Endothelial cell of umbilical vein (primary cell): ENCODE data around the gene ACO2.

Source experiments
- EZH2 ChIP-seq: IDR thresholded peaks from 2 replicates; pipeline ENCODE4 v1.6.1; 2012; ENCODE audit warnings: borderline replicate concordance, low read depth, mild to moderate bottlenecking, moderate library complexity, low read length, inconsistent platforms; ENCODE audit not compliant: severe bottlenecking
- FOS ChIP-seq: IDR thresholded peaks from 2 replicates; pipeline ENCODE4 v1.6.1; 2011; ENCODE audit warnings: mild to moderate bottlenecking, low read length, moderate library complexity, borderline replicate concordance; ENCODE audit not compliant: insufficient read depth
- JUN ChIP-seq: IDR thresholded peaks from 2 replicates; pipeline ENCODE4 v1.6.1; 2011; ENCODE audit warnings: borderline replicate concordance, low read depth; ENCODE audit not compliant: insufficient read length, insufficient read depth
- MYC ChIP-seq: IDR thresholded peaks from one replicate; pipeline ENCODE4 v1.6.1; 2011; ENCODE audit warnings: mild to moderate bottlenecking, low read depth, low read length
- POLR2A ChIP-seq: IDR thresholded peaks from 2 replicates; pipeline ENCODE4 v1.6.1; 2012; ENCODE audit warnings: low read depth, mild to moderate bottlenecking, control low read depth, low read length
- POLR2AphosphoS5 ChIP-seq: IDR thresholded peaks from 2 replicates; pipeline ENCODE4 v1.6.1; 2012; ENCODE audit warnings: low read depth, mild to moderate bottlenecking, control low read depth, low read length, moderate library complexity; ENCODE audit not compliant: insufficient read depth
- TF ChIP-seq, protein P1 (sequence below), 2 donors: IDR thresholded peaks; 1 replicate in 1 of 2; 2 replicates in 1 of 2; pipeline ENCODE4 v1.5.1; 2011; ENCODE audit warnings: low read length in 2 of 2, mild to moderate bottlenecking in 2 of 2, moderate library complexity in 2 of 2, control low read depth in 1 of 2, inconsistent platforms in 1 of 2, low read depth in 1 of 2; ENCODE audit not compliant: insufficient read depth in 1 of 2; ENCODE audit errors: extremely low read depth in 1 of 2
- TF ChIP-seq, protein P2 (sequence below): IDR thresholded peaks from 2 replicates; pipeline ENCODE4 v1.6.1; 2011; ENCODE audit not compliant: insufficient read depth, insufficient read length

DNA sequence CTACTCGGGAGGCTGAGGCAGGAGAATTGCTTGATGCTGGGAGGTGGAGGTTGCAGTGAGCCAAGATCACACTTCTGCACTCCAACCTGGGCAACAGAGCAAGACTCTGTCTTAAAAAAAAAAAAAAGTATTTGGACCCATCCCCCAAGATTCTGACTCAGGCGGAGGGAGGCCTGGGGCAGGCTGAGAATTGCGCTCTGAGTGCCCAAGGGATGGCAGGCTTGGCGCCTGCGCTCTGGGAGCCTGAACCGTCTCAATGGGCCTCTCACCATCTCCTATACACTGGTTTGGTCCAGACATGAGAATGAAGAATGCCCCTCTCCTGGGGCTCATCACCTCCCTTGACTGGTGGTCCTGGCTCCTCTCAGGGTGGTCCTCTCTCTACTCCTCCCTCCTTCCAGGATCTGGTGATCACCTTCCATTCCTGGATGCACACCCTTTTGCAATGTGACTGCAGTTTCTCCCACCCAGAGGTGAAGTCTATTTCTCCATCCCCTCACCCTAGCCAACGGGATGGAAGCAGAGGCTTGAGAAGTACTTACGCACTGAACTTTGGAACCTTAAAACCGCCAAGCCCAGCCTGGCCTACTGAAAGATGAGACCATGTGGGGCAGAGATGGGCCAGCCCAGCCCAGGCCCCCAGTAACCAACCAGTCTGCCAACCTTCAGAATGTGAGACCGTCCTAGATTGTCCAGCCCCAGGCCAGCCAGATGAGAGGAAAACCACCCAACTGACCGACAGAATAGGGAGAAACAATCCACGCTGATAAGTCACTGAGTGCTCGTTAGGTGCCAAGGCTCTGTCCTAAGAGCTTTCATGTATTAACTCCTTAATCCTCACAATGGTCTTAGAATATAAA lies 70.5 kb downstream of the ACO2 start:
- TF ChIP-seq, protein P1, sequence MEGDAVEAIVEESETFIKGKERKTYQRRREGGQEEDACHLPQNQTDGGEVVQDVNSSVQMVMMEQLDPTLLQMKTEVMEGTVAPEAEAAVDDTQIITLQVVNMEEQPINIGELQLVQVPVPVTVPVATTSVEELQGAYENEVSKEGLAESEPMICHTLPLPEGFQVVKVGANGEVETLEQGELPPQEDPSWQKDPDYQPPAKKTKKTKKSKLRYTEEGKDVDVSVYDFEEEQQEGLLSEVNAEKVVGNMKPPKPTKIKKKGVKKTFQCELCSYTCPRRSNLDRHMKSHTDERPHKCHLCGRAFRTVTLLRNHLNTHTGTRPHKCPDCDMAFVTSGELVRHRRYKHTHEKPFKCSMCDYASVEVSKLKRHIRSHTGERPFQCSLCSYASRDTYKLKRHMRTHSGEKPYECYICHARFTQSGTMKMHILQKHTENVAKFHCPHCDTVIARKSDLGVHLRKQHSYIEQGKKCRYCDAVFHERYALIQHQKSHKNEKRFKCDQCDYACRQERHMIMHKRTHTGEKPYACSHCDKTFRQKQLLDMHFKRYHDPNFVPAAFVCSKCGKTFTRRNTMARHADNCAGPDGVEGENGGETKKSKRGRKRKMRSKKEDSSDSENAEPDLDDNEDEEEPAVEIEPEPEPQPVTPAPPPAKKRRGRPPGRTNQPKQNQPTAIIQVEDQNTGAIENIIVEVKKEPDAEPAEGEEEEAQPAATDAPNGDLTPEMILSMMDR (IDR thresholded peaks at IDR 0.05; ENCODE audit: extremely low read depth in 1 of 2, insufficient read depth in 1 of 2, low read depth in 1 of 2, low read length in 2 of 2) = no peak
- no peak for TF ChIP-seq POLR2A
- TF ChIP-seq MYC = no peak
- no peak for TF ChIP-seq EZH2
- TF ChIP-seq JUN = no peak
- no peak for TF ChIP-seq POLR2AphosphoS5
- TF ChIP-seq, protein P2, sequence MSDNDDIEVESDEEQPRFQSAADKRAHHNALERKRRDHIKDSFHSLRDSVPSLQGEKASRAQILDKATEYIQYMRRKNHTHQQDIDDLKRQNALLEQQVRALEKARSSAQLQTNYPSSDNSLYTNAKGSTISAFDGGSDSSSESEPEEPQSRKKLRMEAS = no peak
- no peak for TF ChIP-seq FOS
